ENCODE data around the gene LTO1. TPM values are rescaled to one million over a fixed set of nuclear protein-coding genes. Genes with fewer than 3 reads are reported as not detected.
A peak's percentile ranks its signal among the peaks of the same experiment; 100 is the strongest.

Gene LTO1
- total RNA-seq, 2 donors from 2014 or later, result 23.2 to 32.2 TPM

DNA sequence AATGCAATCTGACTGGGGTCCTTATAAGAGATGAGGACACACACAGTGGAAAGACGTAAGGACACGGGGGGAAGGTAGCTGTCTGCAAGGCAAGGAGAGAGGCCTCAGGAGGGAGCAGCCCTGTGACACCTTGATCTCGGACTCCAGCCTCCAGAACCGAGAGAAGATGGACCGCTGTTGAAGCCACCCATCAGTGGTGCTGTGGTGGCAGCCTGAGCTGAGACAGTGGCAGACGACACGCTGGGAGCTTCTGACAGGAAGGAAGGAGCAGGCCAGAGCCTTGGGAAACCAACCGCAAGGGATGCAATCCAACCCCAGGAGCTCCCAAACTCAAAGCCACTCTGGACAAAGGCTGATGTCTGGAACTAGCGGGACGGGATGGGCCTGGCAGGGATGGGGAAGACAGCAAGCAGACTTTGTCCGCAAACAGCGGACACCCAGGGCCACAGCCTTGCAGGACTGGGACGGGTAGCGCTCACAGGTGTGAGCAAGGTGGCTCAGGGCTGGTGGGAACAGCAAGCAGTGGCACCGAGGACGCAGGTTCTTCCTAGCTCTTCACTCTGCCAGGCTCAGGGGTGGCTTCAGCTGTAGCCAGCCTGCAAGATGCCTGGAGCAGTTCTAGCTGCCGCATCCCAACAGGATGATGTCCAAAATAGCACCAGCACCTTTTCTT lies 10.9 kb downstream of the LTO1 start:
- H3K9me3 Mint-ChIP-seq, result no peaks in the 10 kb centered on the region

GRCh38 chr11:69663326-69663725 lies 11.8 kb downstream of the LTO1 start:
- Mint-ChIP-seq H3K27ac (no peak overlapping the region), H3K4me3 (no peak overlapping the region), H3K9me3 (no peaks in the 10 kb centered on the region), H3K4me1 (peaks cover 8% of the 10 kb centered on the region), H3K36me3 (ENCODE audit: low read depth) (peaks cover 43% of the 10 kb centered on the region), H3K27me3 (ENCODE audit: insufficient read depth) (no peaks in the 10 kb centered on the region)
- Histone ChIP-seq H3K27ac (ENCODE audit: low read depth, low read length) (no peak overlapping the region), H3K36me3 (ENCODE audit: control insufficient read depth, insufficient read depth, low read length) (peaks cover 30% of the 10 kb centered on the region), H3K4me1 (ENCODE audit: control insufficient read depth, insufficient read depth, low read length) (peaks cover 5% of the 10 kb centered on the region), H3K9ac (ENCODE audit: extremely low read depth, low read length, poor library complexity, severe bottlenecking) (no peak overlapping the region), H3K9me3 (ENCODE audit: control insufficient read depth, low read length) (no peaks in the 10 kb centered on the region), H3K27me3 (ENCODE audit: control insufficient read depth, insufficient read depth, low read length, poor library complexity, severe bottlenecking) (no peaks in the 10 kb centered on the region), H3K4me3 (ENCODE audit: low read length) (no peak overlapping the region)
- 93 to 95% methylated on average over 5 to 6 of the region's 6 CpGs for WGBS, 2 experiments (ENCODE audit: insufficient coverage in 1 of 2, insufficient read length in 1 of 2)
- TF ChIP-seq CTCF (conservative IDR thresholded peaks at IDR 0.05), result no peak
- DNase-seq, result peak; percentile 30

More for the DNA sequence above, 10.9 kb downstream of the LTO1 start:
- H3K27ac Mint-ChIP-seq, result no peak overlapping the region
- peaks cover 3% of the 10 kb centered on the region for H3K4me1 Mint-ChIP-seq
- Histone ChIP-seq H3K27me3 (ENCODE audit: control insufficient read depth, insufficient read depth, low read length, poor library complexity, severe bottlenecking) (no peaks in the 10 kb centered on the region), H3K4me3 (ENCODE audit: low read length) (no peak overlapping the region), H3K9me3 (ENCODE audit: control insufficient read depth, low read length) (no peaks in the 10 kb centered on the region), H3K4me1 (ENCODE audit: control insufficient read depth, insufficient read depth, low read length) (no peaks in the 10 kb centered on the region), H3K9ac (ENCODE audit: extremely low read depth, low read length, poor library complexity, severe bottlenecking) (no peak overlapping the region), H3K36me3 (ENCODE audit: control insufficient read depth, insufficient read depth, low read length) (peaks cover 34% of the 10 kb centered on the region), H3K27ac (ENCODE audit: low read depth, low read length) (no peak overlapping the region)
- no peak overlapping the region for H3K4me3 Mint-ChIP-seq
- peak; percentile 35 for DNase-seq
- no peaks in the 10 kb centered on the region for H3K27me3 Mint-ChIP-seq (ENCODE audit: insufficient read depth)
- H3K36me3 Mint-ChIP-seq (ENCODE audit: low read depth), result peaks cover 47% of the 10 kb centered on the region
- TF ChIP-seq CTCF (conservative IDR thresholded peaks at IDR 0.05), result no peak
- 96% methylated on average over 14 to 17 of the region's 17 CpGs for WGBS, 2 experiments (ENCODE audit: insufficient coverage in 1 of 2, insufficient read length in 1 of 2)

- Mint-ChIP-seq H3K27ac (no peak overlapping the region), H3K9me3 (no peaks in the 10 kb centered on the region), H3K4me3 (no peak overlapping the region), H3K4me1 (peaks cover 10% of the 10 kb centered on the region), H3K27me3 (ENCODE audit: insufficient read depth) (no peaks in the 10 kb centered on the region), H3K36me3 (ENCODE audit: low read depth) (peaks cover 38% of the 10 kb centered on the region)
- Histone ChIP-seq H3K36me3 (ENCODE audit: control insufficient read depth, insufficient read depth, low read length) (peaks cover 25% of the 10 kb centered on the region), H3K9me3 (ENCODE audit: control insufficient read depth, low read length) (no peaks in the 10 kb centered on the region), H3K4me1 (ENCODE audit: control insufficient read depth, insufficient read depth, low read length) (peaks cover 5% of the 10 kb centered on the region), H3K4me3 (ENCODE audit: low read length) (no peak overlapping the region), H3K27me3 (ENCODE audit: control insufficient read depth, insufficient read depth, low read length, poor library complexity, severe bottlenecking) (no peaks in the 10 kb centered on the region), H3K27ac (ENCODE audit: low read depth, low read length) (no peak overlapping the region), H3K9ac (ENCODE audit: extremely low read depth, low read length, poor library complexity, severe bottlenecking) (no peak overlapping the region)
- DNase-seq, result peak; percentile 39
- 89 to 90% methylated on average over 8 to 13 of the region's 13 CpGs for WGBS, 2 experiments (ENCODE audit: insufficient coverage in 1 of 2, insufficient read length in 1 of 2)
- TF ChIP-seq CTCF (conservative IDR thresholded peaks at IDR 0.05), result no peak
These were observed 12.3 kb downstream of the LTO1 start for GRCh38 chr11:69662806-69663205.
